Measurements from ENCODE around the gene ITPKB.
"Not testable (repeated sequence)": the region's sequence is repeated elsewhere in the genome, so short reads cannot be mapped to it uniquely, and the experiment has no call there.

ITPKB gene

GRCh38 chr1:226730836-226731235 is 8.2 kb downstream of the ITPKB start:
- no peak for DNase-seq (ENCODE audit: low read depth)

GRCh38 chr1:226730071-226730470 is 9.0 kb downstream of the ITPKB start:
- no peak for DNase-seq (ENCODE audit: low read depth)

GRCh38 chr1:226728448-226728847 is 10.6 kb downstream of the ITPKB start:
- DNase-seq (ENCODE audit: low read depth), result no peak

GRCh38 chr1:226725897-226726267 is 13.2 kb downstream of the ITPKB start:
- DNase-seq (ENCODE audit: low read depth), result no peak

GRCh38 chr1:226723657-226724532 is 15.2 kb downstream of the ITPKB start:
- DNase-seq (ENCODE audit: low read depth), result no peak

GRCh38 chr1:226722901-226723656 is 16.0 kb downstream of the ITPKB start:
- no peak for DNase-seq (ENCODE audit: low read depth)

GRCh38 chr1:226722240-226722900 is 16.7 kb downstream of the ITPKB start:
- no peak for DNase-seq (ENCODE audit: low read depth)

GRCh38 chr1:226720574-226720973 is 18.5 kb downstream of the ITPKB start:
- DNase-seq (ENCODE audit: low read depth), result not testable (repeated sequence)

GRCh38 chr1:226719596-226720387 is 19.3 kb downstream of the ITPKB start:
- no peak for DNase-seq (ENCODE audit: low read depth)

- DNase-seq (ENCODE audit: low read depth), result no peak
Measured at GRCh38 chr1:226717256-226717909, 21.7 kb downstream of the ITPKB start.

GRCh38 chr1:226716577-226716976 is 22.5 kb downstream of the ITPKB start:
- no peak for DNase-seq (ENCODE audit: low read depth)

GRCh38 chr1:226714148-226714547 is 24.9 kb downstream of the ITPKB start:
- no peak for DNase-seq (ENCODE audit: low read depth)

- no peak for DNase-seq (ENCODE audit: low read depth)
Measured at GRCh38 chr1:226712742-226713419, 26.2 kb downstream of the ITPKB start.

GRCh38 chr1:226711976-226712741 is 26.9 kb downstream of the ITPKB start:
- no peak for DNase-seq (ENCODE audit: low read depth)

- DNase-seq (ENCODE audit: low read depth), result no peak
Measured at GRCh38 chr1:226710501-226710900, 28.6 kb downstream of the ITPKB start.

GRCh38 chr1:226709953-226710352 is 29.1 kb downstream of the ITPKB start:
- DNase-seq (ENCODE audit: low read depth), result no peak

GRCh38 chr1:226708967-226709396 is 30.1 kb downstream of the ITPKB start:
- DNase-seq (ENCODE audit: low read depth), result no peak

GRCh38 chr1:226708342-226708780 is 30.7 kb downstream of the ITPKB start:
- peak; percentile 82 for DNase-seq (ENCODE audit: low read depth)

GRCh38 chr1:226706684-226707083 is 32.4 kb downstream of the ITPKB start:
- no peak for DNase-seq (ENCODE audit: low read depth)
